GM18867 (cell line): ENCODE data around the gene ZGRF1.
"Not testable (repeated sequence)": the region's sequence is repeated elsewhere in the genome, so short reads cannot be mapped to it uniquely, and the experiment has no call there.

ENCODE experiments used
- ATAC-seq: cut with Tn5 transposase; IDR thresholded peaks from one replicate; pipeline ENCODE4 v1.9.1; 2021; ENCODE audit warnings: mild to moderate bottlenecking, moderate library complexity; ENCODE audit not compliant: unreplicated experiment

Gene ZGRF1

DNA sequence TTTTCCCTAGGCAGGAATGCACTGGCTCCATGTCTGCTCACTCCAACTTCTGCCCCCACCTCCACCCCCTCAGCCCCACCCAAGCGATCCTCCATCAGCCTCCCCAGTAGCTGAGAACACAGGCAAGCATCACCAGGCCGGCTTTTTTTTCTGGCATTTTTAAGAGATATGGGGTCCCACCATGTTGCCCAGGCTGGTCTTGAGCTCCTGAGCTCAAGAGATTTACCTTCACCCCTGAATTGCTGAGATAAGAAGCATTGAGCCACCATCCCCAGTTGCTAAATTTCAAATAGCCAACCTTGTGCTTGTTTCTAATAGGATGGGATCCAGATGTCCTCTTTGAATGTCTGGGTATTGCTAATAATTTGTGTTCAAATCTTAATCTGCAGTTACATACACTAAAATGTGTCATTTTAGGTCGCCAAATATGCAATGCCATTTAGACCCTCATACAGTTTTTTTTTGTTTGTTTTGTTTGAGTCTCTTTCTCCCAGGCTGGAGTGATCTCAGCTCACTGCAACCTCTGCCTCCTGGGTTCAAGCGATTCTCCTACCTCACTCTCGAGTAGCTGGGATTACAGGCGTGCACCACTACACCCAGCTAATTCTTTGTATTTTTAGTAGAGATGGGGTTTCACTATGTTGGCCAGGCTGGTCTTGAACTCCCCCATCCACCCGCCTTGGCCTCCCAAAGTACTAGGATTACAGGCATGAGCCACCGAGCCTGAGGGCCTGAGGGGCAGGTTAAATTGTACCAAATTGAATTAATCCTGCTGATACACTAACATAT lies 9.0 kb upstream of the ZGRF1 start:
- ATAC-seq: no peak

DNA sequence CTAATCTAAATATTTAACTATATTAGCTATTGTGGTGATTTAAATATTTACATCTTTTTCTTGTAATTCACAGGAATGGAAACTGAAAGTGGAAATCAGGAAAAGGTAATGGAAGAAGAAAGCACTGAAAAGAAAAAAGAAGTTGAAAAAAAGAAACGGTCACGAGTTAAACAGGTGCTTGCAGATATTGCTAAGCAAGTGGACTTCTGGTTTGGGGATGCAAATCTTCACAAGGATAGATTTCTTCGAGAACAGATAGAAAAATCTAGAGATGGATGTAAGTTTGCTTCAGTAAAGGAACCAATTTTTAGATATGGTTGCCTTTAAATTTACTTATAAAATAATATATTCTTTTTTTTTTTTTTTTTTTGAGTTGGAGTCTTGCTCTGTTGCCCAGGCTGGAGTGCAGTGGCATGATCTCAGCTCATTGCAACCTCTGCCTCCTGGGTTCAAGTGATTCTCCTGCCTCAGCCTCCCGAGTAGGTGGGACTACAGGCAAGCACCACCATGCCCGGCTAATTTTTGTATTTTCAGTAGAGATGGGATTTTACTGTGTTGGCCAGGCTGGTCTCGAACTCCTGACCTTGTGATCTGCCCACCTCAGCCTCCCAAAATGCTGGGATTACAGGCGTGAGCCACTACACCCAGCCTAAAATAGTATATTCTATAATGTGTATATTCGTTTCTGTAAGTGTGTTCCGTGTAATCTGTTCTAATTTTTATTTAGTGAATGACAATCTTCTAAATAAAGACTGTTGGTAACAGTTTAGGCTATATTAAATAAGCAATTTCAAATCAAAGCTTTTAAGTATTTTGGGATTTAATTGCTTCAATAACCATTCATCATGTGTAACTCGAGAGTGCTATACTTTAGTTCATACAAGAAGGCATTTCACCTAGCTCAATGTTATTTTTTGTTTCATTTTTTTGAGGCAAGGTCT lies 8.2 kb upstream of the ZGRF1 start:
- ATAC-seq: not testable (repeated sequence)

DNA sequence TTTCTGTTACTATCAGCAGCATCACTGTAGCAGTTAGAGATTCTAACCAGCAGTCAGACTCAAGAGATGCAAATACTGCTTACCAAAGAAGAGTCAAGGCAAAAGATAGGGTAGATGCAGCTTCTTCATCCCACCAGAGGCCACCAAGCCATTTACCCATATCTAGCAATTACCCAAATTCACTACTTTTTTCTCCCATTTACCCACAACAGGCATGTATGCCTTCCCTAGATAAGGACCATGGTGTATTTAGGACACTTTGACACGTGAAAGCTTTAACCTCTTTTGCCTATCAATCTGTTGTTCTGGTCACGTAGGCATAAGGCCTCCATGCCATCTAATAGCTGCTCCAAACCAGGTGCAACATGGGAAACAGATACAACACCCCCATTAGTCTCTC lies 5.8 kb upstream of the ZGRF1 start:
- ATAC-seq: no peak

DNA sequence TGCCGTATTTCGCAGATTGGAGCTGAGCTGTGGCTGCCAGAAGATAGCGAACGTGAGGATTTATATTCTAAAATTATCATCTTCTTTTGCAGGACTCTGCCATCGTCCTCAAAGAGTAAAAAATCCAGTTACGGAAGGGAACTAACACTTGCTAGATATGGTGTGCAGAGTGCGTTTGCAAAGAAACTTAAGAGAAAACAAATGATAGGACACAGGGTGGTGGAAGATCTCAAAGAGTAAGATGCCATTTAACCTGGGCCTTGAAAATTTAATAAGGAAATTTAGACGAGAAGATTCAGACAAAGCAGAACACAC lies 800 bp upstream of the ZGRF1 start:
- no peak for ATAC-seq

DNA sequence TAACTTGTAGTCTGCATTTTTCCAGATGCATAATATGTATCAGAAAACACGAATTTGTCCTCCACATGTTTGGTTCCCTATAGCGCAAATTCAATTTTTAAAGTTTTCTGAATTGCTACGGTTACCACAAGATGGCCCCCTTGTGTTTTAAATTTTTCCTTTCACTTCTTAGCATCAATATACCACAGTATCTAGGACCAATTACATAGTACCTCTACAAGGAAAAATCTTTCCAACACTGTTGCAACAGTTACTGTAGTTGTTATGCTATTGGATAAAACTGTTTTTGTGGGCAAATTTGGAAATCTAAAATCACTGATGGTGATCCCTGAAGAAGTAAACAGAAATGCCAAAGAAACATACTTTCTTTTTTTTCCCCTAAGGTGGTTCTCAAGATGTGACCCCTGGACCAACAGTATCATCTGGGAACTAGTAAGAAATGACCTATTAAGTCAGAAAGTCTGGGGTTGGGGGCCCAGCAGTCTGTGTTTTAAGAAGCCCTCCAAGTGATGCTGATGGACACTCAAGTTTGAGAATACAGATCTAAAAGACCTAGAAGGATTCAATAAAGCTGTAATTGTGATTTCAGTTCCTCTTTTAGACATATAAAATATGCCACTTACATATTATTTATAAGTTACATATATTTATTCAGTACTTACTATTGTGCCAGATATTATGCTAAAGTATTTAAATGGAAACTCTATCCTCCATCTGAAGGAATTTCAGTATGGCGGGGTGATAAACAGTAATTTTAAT lies 3.1 kb downstream of the ZGRF1 start:
- ATAC-seq: no peak

DNA sequence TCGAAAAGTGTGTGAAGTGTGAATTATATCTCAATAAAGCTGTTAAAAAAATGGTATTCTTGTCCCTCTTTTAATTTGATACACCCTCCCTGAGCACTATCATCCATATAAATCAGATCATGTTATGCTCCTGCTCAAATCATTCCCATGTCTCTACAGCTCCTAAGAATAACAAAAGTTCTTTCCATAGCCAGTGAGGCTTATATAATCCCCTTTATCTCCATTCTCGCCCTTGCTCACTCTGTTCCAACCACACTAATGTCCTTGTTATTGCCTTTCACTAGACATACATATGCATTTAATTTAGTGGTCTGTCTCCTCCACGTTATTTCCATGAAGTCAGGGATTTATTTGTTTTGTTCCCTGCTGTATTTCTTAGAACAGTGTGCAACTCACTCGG lies 10.5 kb downstream of the ZGRF1 start:
- ATAC-seq: no peak

DNA sequence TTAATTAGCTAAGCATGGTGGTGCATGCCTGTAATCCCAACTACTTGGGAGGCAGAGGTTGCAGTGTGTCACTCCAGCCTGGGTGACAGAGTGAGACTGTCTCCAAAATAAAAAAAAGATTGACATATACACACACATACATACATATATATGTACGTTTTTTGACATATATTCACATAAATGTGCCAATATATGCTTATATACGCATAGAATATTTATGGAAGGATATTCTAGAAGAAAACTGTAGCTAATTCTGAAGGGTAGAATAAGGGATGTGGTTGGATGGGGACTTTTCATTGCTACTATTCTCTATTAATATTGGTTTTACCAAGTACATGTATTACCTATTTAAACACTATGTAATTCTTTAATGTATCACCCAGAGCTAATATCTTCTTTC lies 19.7 kb downstream of the ZGRF1 start:
- no peak for ATAC-seq

DNA sequence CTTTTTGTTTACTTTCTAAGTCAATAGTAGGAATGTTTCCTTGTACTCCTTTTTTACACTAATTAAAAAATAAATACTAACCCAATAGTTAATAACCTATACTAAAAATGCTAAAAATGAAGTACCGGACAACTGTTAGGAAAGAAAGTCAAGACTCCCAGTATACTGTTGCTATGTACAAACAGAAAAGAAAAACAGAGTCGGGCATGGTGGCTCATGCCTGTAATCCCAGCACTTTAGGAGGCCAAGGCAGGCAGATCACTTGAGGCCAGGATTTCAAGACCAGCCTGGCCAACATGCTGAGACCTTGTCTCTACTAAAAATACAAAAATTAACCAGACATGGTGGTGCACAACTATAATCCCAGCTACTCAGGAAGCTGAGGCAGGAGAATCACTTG lies 23.9 kb downstream of the ZGRF1 start:
- ATAC-seq: not testable (repeated sequence)

DNA sequence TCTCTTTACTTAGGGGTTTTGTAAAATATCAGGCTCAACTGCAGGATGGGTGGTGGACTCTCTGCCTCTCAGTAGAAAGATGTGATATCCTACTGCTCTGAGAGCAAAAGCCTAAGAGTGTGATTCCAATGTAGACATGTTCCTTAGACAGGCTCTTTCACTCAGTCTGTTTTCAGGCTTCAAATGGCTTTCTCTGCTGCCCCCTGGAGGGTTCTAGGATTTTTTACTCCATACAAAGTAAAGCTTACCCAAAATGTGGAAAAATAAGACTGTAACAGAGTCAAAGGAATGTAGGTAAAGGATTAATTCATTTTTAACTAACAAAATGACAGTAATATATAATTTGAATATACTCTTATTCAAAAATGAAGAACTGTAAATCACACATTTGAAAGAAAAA lies 32.1 kb downstream of the ZGRF1 start:
- ATAC-seq: peak; percentile 82

DNA sequence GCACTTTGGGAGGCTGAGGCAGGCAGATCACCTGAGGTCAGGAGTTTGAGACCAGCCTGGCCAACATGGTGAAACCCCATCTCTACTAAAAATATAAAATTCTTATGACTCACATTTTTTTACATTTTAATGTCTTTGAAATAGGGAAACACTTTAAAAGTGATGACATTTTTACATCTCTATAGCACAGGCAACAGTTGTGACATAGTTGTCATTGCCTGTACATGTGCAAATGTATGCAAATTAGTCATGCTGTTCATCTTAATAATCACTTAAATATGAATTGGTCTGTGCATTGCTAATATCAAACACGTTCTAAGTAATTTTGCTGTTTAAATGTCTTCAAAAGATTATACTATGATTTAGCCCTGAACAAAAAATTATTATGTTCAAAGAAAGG lies 41.7 kb downstream of the ZGRF1 start:
- ATAC-seq: no peak

DNA sequence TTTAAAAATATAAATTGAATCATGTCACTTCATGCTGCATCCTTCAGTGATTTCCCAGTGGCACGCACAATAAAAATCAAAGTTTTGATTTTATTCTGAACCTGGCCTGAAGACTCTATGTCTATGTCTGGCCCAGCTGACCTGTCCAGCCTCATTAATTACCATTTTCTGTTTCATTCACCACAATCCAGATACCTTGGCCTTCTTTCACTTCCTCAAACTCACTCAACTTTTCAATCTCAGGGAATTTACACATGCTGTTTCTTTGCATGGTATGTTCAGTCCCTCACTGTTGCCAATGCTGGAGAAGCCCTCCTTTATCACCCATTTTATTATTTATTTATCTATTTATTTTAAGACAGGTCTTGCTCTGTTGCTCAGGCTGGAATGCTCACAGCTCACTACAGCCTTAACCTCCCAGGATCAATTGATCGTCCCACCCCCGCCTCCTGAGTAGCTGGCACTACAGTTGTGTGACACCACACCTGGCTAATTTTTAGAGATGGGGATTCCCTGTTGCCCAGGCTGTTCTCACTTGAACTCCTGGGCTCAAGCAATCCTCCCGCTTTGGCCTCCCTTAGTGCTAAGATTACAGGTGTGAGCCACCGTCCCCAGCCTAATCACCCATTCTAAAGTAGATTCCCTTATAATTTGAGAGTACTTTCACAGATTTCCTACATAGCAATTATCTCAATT lies 43.1 kb downstream of the ZGRF1 start:
- ATAC-seq: no peak

DNA sequence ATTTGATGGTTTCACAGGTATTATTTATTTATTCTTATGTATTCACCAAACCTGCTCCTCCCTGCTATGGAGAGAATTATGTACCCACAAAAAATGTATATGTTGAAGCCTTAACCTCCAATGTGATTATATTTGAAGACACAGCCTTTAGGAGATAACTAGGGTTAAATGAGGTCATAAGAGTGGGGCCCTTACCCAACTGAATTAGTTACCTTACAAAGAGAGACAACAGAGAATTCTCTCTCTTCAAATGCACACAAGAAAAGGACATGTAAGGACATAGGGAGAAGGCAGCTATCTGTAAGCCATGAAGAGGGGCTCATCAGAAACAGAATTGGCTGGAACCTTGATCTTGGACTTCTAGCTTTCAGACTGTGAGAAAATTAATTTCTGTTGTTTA lies 44.0 kb downstream of the ZGRF1 start:
- no peak for ATAC-seq

DNA sequence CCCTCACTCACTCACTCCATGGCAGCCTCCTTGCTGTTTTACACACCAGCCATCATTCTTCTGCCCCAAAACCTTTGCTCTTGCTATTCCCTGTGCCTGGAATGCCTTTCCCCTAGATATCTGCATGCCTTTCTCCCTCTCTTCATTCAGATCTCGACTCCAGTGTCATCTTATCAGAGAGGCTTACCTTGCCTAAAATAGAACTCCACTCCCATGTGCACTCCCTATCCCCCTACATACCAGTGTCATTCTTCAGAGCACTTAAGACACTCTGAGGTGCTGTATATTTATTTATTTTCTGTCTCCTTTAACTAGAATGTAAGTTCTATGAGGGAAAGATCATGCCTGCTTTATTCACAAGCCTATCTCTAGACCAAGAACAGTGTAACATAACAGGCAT lies 45.1 kb downstream of the ZGRF1 start:
- ATAC-seq: no peak

DNA sequence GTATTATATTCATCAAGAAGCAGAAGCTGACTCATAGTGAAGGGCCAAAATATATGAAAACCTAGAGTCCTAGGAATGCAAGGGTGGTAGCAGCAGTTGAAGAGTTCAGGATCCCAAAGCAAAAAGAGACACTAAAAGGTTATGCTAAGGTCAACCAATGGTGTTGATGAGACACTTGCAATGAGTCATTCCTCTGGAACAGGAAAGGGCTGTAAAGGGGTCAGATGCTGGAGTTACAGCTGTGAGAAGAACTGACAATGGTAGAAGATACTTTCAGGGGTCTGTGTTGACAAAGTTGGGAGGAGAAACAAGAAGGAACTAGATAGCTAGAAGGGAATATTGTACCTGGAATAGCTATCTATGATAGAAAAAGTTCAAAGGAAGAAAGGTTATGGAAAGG lies 47.5 kb downstream of the ZGRF1 start:
- ATAC-seq: no peak

DNA sequence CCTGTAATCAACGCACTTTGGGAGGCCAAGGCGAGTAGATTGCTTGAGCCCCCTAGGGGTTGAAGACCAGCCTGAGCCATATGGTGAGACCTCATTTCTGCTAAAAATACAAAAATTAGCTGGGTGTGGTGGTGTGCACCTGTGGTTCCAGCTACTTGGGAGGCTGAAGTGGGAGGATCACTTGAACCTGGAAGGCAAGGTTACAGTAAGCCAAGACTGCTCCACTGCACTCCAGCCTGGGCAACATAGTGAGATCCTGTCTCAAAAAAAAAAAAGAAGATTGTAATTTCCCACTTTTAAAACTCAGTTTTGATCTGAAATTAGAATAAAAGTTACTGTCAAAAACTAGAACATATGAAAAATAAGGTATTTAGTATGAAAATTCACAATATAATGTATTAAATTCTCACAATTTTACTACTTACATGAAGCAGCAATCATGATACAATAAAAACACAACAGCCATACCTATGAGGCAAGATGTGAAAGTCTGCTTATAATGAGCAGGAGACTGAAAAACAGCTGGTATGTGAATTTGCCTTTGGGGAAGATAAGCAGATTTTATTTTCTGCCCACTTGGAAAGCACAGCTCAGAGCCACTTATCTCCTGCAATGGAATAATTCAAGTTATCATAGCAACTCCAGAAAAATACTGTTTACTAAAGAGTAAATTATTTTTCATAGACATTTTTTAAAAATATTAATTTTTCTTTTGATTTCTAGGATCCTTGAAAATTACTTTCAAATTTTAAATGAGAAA lies 50.6 kb downstream of the ZGRF1 start:
- no peak for ATAC-seq

DNA sequence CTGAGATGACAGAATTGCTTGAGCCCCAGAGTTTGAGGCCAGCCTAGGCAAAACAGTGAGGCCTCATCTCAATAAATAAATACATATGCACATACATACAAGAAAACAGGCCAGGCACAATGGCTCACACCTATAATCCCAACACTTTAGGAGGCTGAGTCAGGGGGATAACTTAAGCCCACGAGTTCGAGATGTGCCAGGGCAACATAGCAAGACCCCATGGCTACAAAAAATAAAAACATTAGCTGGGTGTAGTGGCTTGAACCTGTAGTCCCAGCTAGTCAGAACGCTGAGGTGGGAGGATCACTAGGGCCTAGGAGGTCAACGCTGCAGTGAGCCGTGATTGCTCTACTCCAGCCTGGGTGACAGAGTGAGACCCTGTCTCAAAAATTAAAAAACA lies 69.2 kb downstream of the ZGRF1 start:
- no peak for ATAC-seq

DNA sequence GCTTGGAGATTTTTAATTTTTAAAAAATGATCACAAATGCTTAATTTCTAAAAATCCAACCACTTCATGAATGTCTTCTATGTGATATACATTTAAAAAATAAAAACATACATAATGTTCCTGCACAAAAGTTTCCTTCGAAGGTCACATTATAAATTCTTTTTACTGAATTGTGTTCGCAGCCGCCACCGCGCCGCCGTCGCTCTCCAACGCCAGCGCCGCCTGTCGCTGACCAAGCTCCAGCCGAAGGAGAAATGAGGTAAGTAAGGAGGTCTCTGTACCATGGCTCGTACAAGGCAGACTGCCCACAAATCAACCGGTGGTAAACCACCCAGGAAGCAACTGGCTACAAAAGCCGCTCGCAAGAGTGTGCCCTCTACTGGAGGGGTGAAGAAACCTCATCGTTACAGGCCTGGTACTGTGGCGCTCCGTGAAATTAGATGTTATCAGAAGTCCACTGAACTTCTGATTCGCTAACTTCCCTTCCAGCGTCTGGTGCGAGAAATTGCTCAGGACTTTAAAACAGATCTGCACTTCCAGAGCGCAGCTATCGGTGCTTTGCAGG lies 71.9 kb downstream of the ZGRF1 start:
- ATAC-seq: no peak

DNA sequence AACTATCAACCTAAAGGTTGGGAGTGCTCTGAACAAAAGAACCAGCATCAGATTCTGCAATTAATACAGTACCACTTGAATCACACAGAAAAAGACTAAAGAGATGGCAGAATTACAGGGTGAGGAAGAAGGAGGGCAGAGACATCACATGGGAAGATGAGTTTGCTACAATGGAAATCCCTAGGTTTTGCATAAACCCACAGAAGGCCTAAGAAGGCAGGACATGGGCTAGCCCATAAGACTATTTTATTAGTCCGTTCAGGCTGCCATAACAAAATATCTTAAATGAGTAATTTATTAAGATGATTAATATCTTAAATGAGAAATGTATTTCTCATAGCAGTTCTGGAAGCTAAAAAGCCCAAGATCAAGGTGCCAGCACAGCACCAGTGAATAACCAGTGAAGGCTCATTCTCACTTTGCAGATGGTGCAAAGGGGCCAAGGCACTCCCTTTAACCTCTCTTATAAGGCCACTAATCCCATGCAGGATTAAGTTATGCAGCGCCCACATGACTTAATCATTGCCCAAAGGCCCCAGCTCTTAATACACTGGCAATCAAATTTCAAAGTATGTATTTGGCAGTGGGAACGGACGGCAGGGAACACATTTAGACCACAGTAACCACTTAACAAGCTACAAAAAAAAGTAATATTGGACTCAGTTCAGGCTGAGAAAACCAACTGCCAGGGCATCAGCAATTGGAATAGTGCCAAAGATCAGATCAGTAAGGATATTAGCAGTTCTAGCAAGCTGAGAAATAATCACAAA lies 73.1 kb downstream of the ZGRF1 start:
- no peak for ATAC-seq

DNA sequence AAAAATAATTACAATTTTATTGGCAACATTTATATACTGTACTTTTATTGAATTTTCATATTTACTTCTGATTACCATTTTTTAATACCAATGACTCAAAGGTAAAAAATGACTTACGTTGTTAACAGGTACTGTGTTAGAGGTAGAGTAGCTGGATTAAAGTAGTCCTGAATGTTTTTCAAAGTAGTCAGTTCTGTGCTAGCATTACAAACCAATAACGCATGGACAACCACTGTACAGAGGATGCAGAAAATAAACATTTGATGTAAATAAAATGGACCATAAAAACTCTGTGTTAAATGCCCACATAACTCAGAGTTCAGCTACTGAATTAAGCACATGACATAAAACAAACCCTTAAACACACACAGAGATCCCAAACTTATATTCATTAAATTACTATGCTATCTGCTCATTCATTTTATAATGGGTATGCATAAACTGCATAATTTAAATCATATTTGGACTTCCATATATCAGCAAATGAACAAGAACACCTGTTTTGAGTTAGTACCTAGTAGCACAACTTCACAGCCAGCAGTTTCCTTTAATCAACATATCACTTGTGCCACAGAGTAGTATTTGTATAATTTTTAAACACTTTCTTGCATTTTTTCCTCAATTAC lies 74.3 kb downstream of the ZGRF1 start:
- no peak for ATAC-seq
